NCI-H510A treated with DMSO at 0.1 percent for 48 hours (cell line): Measurements from ENCODE around the gene SRGAP1.
"Not testable (repeated sequence)": the region's sequence is repeated elsewhere in the genome, so short reads cannot be mapped to it uniquely, and the experiment has no call there.

ENCODE experiments used
- DNase-seq: peaks from one replicate; lab custom pipeline; 2025; lab: John Stamatoyannopoulos, UW

The SRGAP1 gene

DNA sequence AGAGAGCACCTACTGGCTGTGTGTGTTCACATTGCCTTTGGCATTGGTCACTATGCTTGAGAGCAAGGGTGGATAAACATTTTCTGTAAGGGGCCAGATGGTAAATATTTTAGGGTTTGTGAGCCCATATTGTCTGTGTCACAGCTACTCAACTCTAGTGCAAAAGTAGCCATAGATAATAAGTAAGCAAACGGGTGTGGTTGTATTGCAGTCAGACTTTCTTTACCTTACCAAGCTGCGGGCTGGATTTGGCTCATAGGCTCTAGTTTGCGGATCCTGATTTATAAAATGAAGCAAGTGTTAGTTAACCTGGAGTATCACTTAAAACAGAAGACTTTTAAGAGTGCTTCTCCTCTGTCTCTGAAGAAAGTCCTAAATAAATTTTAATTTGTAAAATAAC, 208.6 kb downstream of the SRGAP1 start:
- DNase-seq = no peak

DNA sequence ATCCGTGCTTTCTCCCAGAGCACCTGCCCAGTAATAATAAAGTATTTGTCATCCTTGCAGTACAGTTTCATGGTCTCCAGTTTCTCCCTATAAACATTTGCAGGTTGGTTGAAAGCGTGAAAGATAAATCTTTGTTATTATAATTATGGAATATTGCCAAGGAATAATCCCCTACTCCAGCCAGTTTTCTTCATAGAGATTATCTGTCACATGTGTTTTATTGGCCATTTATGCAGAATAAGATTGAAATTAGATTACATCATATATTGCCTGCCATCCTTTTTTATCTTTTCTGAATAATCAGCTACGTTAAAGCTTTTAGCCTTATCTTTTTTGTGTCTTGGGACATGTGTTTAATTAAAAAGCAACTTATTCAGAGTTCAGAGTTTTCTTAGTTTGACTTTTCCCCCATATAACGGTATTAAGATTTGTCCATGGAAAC, 209.6 kb downstream of the SRGAP1 start:
- DNase-seq = no peak

DNA sequence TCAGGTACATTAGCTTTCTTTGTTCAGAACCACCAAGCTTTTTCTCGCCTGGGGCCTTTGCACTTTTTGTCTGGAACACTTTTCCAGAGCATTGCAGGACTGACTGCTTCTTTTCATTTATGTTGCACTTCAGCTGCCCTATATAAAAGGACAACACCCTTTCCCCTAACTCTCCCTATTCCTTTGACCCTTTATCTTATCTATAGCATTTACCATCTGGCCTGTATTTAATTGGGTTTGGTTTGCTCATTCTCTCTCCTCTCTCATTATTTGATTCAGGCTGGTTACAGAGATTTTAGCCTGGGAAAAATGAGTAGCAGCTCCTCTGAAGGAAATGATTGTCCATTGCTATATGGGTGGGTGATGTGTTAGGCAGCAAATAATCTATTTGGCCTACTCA, 212.2 kb downstream of the SRGAP1 start:
- DNase-seq = no peak

DNA sequence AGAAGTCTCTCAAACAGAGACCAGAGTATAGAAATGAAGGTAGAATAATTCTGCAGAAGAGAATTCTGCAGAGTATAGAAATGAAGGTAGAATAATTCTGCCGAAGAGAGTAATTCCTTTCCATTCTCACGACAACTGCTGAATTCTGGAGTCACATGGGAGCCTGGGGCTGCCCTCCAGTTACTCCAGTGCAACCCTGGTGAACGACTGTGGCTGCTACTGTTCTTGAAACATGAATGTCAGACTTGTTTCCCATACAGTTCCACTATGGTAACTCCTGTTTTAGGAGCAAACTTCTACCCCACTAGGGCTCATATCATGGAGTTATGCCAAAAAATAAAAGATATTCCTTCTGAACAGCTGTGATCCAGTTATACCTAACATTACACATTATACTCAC, 213.2 kb downstream of the SRGAP1 start:
- DNase-seq = no peak

DNA sequence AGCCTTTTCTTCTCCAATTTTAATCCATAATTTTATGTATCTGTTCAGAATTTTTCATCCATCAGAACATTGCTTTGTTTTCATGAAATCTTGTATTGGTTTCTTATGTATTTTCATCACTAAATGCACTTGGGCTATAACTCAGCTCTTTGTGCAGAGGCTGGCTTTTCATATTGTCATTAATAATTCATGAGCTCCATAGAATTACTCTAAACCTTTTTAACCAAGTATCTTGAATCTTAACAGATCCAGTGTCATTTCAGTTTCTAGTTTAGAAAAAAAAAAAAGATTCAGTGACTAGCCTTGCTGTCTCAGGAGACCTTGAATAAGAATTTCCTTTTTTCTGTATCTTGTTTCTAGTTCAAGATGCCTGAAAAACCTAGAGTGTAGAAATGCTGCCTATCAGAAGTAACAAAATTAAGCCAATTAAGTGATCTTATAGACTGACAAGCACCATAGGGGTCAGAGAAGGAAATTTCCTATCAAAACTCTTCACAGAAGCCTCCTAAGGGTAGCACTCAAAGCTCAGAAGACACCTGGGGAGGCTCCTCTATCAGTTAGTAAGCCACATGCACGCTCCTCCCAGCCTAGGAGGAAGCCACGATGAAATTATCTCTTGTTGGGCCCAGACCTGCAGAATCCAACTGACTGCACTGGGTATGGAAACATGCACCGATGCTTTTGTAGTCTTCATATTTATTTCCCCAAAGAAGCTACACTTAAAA, 214.2 kb downstream of the SRGAP1 start:
- DNase-seq = no peak

DNA sequence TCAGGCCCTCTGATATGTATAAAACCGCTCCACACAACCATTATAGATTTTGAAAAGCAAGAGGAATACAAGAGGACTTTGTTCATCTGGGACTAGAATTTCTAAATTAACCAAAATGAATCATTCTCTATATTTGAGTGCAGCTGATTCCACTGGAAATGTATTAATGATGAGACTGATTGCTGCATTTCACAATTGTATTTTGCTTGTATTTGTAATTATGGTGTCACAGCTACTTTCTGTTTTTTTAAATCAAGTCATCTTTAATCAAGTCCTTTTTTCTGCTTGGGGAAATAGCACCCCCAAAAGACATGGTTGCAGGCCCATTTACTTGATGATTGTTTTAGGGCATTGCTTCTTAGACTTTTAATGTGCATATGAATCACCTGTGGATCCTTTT, 215.2 kb downstream of the SRGAP1 start:
- no peak for DNase-seq

DNA sequence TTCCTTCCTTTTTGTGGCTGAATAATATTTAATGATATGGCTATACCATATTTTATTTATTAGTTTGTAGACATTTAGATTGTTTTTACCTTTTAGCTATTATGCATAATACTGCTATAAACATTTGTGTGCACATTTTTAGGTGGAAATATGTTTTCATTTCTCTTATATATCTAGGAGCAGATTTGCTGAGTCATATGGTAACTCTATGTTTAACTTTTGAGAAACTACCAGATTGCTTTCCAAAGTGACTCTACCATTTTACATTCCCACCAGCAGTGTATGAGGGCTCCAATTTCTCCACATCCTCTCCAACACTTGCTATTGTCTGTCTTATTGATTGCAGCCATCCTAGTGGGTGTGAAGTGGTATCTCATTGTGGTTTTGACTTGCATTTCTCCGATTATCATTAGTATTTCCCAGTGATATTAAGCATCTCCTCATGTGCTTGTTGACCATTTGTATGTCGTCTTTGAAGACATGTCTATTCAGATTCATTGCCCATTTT, 217.4 kb downstream of the SRGAP1 start:
- DNase-seq = no peak

DNA sequence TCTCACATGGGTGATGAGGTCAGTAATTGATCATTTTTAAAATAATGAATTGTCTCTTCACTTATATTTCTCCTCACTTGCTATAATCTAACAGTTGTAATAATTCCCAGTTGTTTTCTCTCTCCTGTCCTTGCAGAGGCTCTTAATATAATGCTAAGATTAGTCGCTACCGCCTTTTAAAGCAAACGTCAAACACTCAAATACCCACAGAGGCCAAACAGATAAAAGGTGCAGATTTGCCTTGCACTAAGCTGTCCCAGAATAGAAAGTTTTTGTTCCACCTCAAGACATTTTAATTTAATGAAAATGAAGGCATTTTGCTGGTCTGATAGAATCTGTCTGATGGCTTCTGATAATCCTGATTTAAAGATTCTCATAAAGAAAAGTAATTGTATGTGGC, 218.6 kb downstream of the SRGAP1 start:
- no peak for DNase-seq

DNA sequence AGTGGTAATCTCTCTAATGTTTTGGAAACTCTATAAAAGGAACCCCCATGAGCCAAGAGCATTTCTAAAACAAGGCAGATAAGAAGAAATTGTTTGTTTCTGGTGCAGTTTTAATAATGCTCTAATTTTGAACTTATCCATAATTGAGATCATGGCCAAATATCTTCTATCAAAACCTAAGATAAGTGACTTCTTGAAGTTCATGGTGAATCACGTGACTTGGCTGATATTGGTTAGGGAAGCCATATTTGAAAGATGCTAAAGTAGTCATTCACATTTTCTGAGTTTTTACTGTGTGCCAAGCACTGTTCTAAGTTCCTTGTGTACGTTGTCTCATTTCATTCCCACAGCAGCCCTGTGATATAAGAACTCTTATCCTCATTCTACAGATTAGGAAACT, 219.7 kb downstream of the SRGAP1 start:
- no peak for DNase-seq

DNA sequence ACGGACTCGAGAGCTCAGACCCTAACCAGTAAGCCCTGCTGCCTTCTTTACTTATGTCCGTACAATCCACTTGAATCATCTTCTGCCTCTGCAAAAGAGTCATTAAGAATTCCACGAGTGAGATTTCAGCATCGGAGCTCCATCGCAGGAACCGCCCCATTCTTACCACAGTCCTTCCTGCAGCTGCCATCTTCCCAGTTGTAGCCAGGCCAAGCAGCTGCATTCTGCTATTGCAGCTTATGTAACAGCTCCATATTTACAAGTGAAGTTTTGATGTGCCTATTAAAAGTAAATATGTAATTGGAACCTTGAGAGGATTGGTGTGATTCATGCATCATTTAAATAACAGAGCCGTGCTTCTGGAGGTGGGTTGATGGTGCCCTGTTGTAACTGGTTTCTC, 220.2 kb downstream of the SRGAP1 start:
- DNase-seq = peak; percentile 67

DNA sequence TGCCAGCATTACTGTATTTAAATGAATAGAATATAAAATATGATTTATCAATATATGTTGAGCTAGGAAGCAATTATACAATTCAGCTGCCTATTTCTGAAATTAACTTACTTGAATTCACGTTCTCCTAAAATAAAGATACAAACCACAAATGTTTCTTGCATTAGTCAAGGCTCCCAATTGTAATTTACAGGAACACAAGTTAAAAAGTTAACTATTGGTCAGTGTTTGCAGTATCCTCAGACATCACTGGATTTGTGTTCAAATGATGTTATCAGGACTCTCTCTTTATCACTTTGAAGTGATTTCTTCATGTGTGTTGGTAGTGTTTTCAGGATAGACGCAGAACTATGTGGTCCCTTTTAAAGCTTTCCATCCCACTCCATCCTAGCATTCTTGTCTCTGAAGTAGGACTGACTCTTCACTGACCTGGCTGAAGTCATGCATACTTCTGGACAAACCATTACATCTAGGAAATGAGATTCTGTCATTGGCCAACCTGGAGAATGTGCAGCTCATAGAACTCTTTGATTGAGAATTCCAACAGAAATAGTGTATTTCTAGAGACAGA, 221.5 kb downstream of the SRGAP1 start:
- DNase-seq = no peak

DNA sequence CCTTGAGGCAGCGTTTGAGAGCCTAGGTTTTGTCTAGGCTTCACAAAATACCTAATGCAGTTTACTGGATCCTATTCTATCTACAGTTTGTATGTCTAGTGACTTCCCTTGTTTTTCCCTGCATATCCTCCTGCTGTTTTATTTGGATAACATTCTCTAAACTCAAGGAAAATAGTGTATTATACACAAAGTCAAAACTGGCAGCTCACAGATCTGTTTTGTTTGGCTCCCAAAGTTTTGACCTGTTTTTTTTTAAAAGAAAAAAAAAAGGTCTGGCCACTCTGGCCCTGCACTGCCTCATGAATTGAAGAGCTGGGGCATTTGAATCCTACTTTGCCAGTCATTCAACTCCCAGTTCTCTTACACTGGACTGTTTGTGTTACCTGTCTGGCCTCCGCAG, 222.3 kb downstream of the SRGAP1 start:
- no peak for DNase-seq

DNA sequence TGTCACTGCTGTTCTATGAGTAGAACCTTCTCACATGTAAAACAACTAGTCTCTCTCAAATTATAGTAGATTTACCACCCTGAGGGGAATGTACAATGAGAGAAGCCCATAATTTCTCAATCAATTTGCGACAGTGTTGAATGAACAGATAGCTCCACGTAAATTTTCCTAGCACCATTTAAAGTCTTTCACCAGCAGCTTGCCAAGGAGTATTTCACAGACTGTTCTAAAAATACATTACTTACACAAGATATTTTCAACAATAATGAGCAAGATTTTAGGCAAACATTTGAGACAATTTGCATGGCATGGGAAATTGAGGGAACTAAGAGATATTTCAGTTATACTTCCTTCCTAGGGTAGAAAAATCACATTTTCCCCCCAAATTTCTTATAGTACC, 226.0 kb downstream of the SRGAP1 start:
- no peak for DNase-seq

DNA sequence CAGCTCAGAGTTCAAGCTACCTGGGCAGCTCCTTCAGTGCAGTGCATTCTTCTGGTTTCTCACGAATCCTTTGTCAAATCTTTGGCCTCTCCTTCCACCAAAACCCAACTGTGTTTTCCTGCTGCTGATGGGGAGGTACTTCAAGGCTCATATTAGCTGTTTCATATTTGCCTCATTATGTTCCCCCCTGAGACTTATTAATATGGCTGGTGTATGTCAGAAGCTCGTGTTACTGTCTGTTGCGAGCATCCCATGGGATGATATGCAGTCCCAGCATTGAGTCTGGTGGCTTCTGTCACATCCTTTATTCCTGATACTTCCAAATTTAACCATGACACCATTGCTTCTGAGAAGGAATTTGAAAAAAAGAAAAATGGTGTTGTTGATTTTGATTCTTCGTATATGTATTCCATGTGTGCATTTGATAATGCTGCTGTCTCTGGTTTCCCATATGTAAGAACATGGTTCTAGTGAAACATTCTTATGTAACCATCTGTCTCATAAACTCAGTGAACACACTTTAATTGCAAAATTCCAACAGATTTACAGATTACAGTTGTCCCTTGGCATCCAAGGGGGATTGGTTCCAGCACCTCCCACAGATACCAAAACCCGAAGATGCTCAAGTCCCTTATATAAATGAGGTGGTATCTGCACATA, 228.5 kb downstream of the SRGAP1 start:
- no peak for DNase-seq

DNA sequence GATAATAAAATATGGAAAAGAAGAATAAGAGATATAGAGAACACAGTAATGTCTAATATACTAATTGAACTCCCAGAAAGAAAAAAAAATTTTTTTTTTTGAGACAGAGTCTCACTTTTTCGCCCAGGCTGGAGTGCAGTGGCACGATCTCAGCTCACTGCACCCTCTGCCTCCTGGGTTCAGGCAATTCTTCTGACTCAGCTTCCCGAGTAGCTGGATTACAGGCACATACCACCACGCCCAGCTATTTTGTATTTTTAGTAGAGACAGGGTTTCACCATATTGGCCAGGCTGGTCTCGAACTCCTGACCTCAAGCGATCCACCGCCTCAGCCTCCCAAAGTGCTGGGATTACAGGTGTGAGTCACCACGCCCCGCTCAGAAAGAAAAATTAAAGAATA, 232.1 kb downstream of the SRGAP1 start:
- DNase-seq = not testable (repeated sequence)

DNA sequence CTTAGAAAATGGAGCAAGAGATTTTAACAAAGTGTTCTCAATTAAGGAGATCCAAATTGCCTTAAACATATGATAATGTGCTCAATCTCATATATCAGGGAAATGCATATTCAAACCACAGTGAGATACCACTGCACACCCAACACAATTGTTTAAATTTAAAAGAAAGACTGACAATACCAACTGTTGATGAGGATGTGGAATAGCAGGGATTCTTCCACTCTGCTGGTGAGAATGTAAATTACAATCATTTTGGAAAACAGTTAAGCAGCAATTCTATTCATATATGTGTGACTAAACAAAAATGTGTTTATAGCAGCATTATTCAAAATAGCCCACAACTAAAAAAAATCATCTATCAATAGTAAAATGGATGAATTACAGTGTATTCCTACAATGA, 233.4 kb downstream of the SRGAP1 start:
- DNase-seq = peak; percentile 60

DNA sequence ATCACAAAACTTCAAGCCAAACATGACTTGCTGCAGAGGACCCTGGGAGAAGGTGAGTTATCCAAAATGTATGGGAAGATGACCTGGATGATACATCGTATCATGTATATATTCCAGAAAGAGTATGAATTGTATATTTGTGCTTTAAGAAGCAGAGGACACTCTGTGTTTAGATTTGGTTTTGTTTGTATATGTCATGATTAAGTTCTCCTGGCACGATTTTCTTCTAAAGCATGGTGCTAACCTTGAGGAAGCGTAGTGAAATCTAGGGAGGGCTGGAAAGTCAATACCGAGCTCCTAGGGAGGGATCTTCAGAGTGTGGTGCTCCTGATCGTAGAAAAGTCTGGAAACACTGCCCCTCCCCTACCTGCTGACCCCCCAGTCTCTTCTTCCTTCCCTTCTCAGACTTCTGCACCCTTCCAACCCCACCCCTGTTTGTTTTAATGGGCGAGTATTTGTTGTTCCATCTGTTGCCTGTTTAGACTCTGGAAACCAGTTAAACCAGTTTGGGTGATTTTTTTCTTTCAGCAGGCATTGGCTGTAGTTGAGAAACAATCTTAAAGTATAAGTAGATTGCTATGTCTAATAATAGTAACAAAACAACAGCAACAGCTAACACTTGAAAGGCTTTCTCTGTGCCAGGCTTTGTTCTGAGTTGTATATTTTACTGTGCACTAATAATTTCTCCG, 236.0 kb downstream of the SRGAP1 start:
- peak; percentile 96 for DNase-seq

DNA sequence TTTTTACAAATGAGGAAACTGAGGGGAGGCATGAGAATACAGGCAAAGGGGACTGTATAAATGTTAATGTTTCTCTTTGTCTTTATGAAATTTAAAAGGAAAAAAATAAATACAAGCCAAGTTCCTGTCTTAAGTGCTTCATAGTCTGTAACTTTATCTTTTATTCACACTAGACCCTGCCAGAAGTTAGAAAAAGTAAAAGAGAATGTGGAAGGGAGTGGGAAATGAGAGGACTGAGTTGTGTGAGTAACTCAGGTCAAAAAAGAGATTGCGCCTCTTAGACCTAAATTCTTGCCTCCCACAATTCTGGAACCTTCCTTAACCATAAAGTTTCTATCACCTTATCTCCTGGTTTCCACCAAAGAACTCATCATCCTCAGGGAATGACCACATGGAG, 236.5 kb downstream of the SRGAP1 start:
- no peak for DNase-seq

DNA sequence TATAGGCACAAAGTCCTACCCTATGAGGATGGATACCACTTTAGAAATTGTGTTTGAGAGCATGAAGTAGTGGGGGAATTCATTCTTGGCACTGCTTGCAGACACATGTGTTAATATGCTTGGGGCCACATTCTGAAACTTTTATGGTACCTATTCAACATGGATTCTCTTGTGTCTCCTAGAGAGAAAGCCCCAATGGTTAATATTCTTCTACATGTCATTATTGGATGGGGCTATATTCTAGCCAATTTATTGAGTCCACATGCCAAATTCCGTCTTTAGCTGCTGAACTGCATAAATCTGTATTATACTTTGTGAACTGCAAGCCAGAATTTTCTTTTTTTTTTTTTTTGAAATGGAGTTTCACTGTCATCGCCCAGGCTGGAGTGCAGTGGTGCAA, 237.6 kb downstream of the SRGAP1 start:
- DNase-seq = peak; percentile 20

DNA sequence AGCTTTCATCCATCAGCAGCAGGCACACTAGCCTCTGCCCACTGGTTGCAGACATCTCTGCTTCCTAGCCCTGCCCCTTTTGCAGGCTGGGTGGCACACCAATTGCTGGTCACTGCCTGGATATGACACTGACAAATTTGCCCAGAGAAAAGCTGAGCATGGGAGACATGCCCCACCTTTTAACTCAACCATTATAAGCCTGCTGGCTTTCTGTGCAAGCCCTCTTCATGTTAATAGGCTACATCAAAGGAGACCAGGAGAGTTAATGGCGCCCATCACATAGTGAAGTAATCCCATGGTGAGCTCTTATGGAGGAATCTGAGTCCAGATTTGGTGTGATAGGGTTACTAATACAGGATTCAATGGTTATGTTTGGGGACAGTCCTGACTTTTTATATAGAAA, 238.4 kb downstream of the SRGAP1 start:
- peak; percentile 94 for DNase-seq

DNA sequence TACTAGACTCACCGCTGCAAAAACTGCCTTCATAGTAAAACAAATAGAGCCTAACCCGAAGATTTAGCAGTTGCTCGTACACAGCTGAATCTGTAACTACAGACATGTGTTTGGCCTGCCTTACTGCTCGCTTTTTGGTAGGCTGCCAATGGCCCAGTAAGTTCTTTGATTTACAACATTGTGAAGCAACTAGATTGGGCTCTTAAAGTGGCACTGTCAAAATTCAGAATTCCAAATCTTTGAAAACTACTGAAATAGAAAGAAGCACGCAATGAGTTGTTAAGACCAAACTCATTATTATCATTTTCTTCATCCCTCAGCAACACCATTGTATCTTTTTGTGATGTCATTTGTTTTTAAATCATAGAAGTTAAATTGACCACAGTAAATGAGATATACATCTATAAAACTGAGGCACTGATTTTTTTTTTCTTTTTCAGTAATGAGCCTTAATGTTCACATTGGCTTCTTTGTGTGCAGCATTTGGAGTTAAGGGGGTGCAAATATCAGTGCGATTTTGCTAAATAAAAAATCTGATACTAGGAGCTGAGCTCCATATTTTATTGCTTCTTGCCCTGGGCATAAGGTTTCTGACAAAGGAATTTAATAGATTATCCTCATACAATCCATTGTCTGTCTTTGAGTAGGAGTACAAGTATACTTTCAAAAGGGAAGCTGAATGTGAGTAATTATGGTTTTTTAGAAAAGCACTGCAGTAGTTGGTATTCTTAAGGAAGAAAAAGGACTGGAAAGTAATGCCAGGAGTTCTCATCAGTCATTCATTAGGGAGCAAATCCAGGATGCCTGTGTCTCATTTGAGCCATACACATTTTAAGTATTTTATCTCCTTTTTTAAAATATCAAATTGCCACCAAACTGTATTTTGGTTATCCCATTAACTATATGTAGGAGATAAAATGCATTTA, 239.0 kb downstream of the SRGAP1 start:
- peak; percentile 94 for DNase-seq

DNA sequence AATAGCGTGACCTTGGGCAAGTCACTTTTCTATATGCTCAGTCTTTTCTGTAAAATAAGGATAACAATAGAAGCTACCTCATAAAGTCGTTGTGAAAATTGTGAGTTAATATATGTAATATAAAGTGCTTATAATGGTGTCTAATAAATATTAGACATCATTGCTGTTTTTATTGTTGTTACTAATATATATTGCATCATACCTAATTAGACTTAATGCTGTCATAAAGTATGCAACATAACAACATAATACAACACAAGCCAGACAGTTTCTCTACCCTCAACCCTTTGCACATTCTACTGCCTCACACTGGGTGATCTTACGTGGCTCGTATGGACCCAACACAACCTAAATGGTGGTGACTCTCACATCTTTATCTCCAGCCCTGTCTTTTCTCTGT, 240.7 kb downstream of the SRGAP1 start:
- no peak for DNase-seq
